Measurements from ENCODE around the gene KLHL13. TPM values are rescaled to one million over a fixed set of nuclear protein-coding genes. Genes with fewer than 3 reads are reported as not detected.

KLHL13 gene
- total RNA-seq, 6 experiments from 2014 or later: 1.2 to 3.2 (median 1.8) TPM

- no peak overlapping the region for H3K27ac ChIP-seq
- no peaks in the 10 kb centered on the region for H3K9me3 ChIP-seq
- ATAC-seq: no peak
- no peak for TF ChIP-seq POLR2A (IDR thresholded peaks at IDR 0.05)
- TF ChIP-seq CTCF (IDR thresholded peaks at IDR 0.05): peak in 2 of 4 donors; percentile 8 to 37
- WGBS (ENCODE audit: insufficient coverage, low coverage, low lambda C conversion rate, missing lambda C conversion rate): 30% methylated on average over 3 of the region's 3 CpGs
- intact Hi-C loops (cut with DNase I): no loop called here
- no peaks in the 10 kb centered on the region for H3K27me3 ChIP-seq
- H3K4me3 ChIP-seq: no peak overlapping the region
- H3K4me1 ChIP-seq: no peaks in the 10 kb centered on the region
- no peaks in the 10 kb centered on the region for H3K36me3 ChIP-seq
- DNase-seq: no peak
Measured at GRCh38 chrX:117996918-117997480, 119.6 kb downstream of the KLHL13 start.

GRCh38 chrX:117996408-117996807 lies 120.2 kb downstream of the KLHL13 start:
- 53% methylated on average over 4 of the region's 4 CpGs for WGBS (ENCODE audit: insufficient coverage, low coverage, low lambda C conversion rate, missing lambda C conversion rate)
- intact Hi-C loops (cut with DNase I): no loop called here
- Histone ChIP-seq H3K4me3 (no peak overlapping the region), H3K36me3 (no peaks in the 10 kb centered on the region), H3K4me1 (no peaks in the 10 kb centered on the region), H3K27me3 (no peaks in the 10 kb centered on the region), H3K9me3 (no peaks in the 10 kb centered on the region), H3K27ac (no peak overlapping the region)
- ATAC-seq: no peak
- DNase-seq: no peak
- TF ChIP-seq CTCF (IDR thresholded peaks at IDR 0.05) (no peak), POLR2A (IDR thresholded peaks at IDR 0.05) (no peak)

GRCh38 chrX:117995378-117995777 lies 121.2 kb downstream of the KLHL13 start:
- Histone ChIP-seq H3K27me3 (no peaks in the 10 kb centered on the region), H3K27ac (no peak overlapping the region), H3K36me3 (no peaks in the 10 kb centered on the region), H3K9me3 (no peaks in the 10 kb centered on the region), H3K4me3 (no peak overlapping the region), H3K4me1 (no peaks in the 10 kb centered on the region)
- no peak for DNase-seq
- WGBS (ENCODE audit: insufficient coverage, low coverage, low lambda C conversion rate, missing lambda C conversion rate): 77% methylated on average over 1 of the region's 1 CpG
- intact Hi-C loops (cut with DNase I): no loop called here
- ATAC-seq: no peak
- TF ChIP-seq CTCF (IDR thresholded peaks at IDR 0.05): no peak
- TF ChIP-seq POLR2A (IDR thresholded peaks at IDR 0.05): no peak

GRCh38 chrX:117992192-117992723 lies 124.4 kb downstream of the KLHL13 start:
- Histone ChIP-seq H3K4me3 (no peak overlapping the region), H3K36me3 (no peaks in the 10 kb centered on the region), H3K27me3 (no peaks in the 10 kb centered on the region), H3K9me3 (no peaks in the 10 kb centered on the region), H3K4me1 (no peaks in the 10 kb centered on the region), H3K27ac (no peak overlapping the region)
- ATAC-seq (no peak), DNase-seq (no peak)
- intact Hi-C loops (cut with DNase I): no loop called here
- no peak for TF ChIP-seq POLR2A (IDR thresholded peaks at IDR 0.05)
- TF ChIP-seq CTCF (IDR thresholded peaks at IDR 0.05): no peak
- 64% methylated on average over 1 of the region's 1 CpG for WGBS (ENCODE audit: insufficient coverage, low coverage, low lambda C conversion rate, missing lambda C conversion rate)

Data from right lobe of liver (tissue), 6 donors.